Skeletal muscle cell (primary cell): ENCODE results near the gene ELOB.
A peak's percentile ranks its signal among the peaks of the same experiment; 100 is the strongest.
"Not testable (repeated sequence)": the region's sequence is repeated elsewhere in the genome, so short reads cannot be mapped to it uniquely, and the experiment has no call there.

Experiments used
- DNase-seq: peaks from one replicate; pipeline ENCODE4 v3.0.0-alpha.2; 2010; ENCODE audit warnings: low read depth
- H3K4me3 ChIP-seq: 2 replicates; pipeline ENCODE4 v1.5.1; 2011; ENCODE audit warnings: low read depth, mild to moderate bottlenecking, control low read depth, low read length, moderate library complexity

Gene ELOB

GRCh38 chr16:2737238-2737605 is 39.9 kb downstream of the ELOB start:
- no peak for DNase-seq
- H3K4me3 ChIP-seq: no peak overlapping the region

DNA sequence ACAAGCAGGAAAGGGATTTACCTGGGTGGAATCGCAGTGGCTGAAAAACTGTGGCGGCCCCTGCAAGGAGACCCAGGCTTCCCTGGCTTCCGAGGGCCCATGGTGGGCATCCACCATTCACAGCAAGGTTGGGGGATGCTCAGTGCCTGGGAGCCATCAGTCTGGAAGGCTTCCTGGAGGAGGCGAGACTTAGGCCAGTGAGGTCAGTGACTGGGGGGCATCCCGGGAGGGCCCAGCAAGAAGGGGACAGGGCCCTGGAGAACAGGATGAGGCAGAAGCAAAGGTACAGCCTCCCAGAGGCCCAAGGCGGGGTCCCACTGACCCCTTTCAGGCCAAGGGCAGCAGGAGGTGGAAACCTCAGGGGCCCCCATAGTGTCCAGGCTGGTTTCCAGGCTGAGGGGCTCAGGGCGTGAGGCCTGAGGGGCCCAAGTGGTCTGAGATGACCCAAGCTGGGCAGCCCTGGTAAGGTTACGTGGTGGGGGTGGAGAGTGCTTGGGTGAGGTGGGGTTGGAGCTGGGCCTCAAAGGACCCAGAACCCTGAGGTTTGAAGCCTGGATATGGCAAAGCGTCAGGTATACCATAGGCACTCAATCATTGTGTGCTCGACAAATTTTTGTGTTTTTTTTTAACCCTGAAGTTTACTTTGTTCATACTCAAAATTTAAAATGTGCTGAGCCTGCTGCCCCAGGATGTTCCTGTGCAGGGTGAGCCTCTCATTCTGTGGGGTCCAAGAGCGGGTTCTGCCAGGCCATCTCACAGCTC is 40.4 kb downstream of the ELOB start:
- DNase-seq: no peak
- H3K4me3 ChIP-seq: no peak overlapping the region

GRCh38 chr16:2734844-2735515 is 42.1 kb downstream of the ELOB start:
- H3K4me3 ChIP-seq: no peak overlapping the region
- no peak for DNase-seq

GRCh38 chr16:2728034-2728433 is 49.0 kb downstream of the ELOB start:
- no peak for DNase-seq
- H3K4me3 ChIP-seq: no peak overlapping the region

GRCh38 chr16:2726923-2727322 is 50.2 kb downstream of the ELOB start:
- H3K4me3 ChIP-seq: no peak overlapping the region

DNA sequence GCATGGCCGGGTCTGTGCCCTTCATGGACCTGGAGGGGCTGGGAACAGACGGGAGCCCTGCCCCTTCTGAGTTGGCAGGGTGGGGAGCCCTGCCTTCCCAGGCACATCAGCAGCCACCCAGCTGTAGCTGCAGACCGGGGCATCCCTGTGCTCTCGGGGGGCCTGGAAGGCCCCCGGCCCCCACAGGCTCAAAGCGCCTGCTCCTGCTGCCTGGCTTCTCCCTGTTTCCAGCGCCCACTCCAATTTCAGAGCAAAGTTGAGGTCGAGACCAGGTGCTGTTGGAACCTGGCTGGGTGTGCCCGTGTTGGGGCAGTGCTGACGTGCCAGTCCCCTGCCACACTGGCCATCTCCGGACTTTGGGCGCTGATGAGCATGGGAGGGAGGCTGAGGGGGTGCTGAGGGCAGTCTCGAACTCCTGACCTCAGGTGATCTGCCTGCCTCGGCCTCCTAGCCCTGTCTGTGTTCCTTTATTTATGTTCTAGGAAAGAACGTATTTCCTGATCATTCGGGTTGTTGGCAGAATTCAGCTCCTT is 52.2 kb downstream of the ELOB start:
- DNase-seq: no peak
- no peak overlapping the region for H3K4me3 ChIP-seq

More at GRCh38 chr16:2726923-2727322, 50.2 kb downstream of the ELOB start:
- no peak for DNase-seq

DNA sequence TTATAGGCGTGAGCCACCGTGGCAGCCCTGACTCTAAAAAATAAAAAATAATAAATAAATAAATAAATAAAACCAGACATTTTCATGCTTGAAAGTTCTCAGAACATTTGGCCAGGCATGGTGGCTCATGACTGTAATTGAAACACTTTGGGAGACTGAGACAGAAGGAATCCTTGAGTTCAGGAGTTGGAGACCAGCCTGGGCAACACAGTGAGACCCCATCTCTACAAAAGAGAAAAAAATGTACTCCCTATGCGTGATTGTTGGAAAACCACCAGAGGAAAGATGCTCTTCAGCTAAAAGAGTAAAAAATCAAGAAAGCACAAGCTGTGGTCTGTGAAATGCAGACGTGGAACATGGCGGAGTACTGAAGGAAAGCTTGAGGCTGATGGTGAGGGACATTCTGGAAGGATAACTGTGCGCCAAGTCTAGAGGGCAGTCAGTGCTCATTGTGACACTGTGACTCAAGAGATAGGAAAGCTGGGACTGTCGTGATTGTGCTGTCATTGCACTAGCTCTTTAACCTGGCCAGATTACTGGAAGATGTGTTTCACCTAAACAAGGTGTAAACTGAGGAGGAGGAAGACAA is 52.9 kb downstream of the ELOB start:
- H3K4me3 ChIP-seq: no peak overlapping the region
- DNase-seq: no peak

DNA sequence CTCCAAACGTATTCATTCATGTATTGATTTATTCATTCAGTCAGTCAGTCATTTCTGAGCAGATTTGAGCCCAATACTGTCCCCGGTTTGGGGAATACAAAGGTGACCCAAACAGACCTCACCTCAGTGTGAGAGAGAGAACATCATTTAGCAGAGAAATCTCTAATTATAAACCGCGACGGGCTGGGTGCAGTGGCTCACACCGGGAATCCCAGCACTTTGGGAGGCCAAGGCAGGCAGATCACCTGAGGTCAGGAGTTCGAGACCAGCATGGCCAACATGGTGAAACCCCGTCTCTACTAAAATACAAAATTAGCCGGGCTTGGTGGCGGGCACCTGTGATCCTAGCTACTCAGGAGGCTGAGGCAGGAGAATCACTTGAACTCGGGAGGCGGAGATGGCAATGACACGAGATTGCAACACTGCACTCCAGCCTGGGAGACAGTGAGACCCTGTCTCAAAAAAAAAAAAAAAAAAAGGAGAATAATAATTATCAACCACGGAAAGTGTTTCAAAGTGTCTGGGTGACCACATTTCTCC is 55.4 kb downstream of the ELOB start:
- DNase-seq: not testable (repeated sequence)
- peak overlapping the region; percentile 67 for H3K4me3 ChIP-seq
